HG02884 (cell line): ENCODE results near the gene POU4F3.

ENCODE experiments used
- ATAC-seq: cut with Tn5 transposase; IDR thresholded peaks from one replicate; pipeline ENCODE4 v1.9.1; 2021; ENCODE audit warnings: mild to moderate bottlenecking, moderate library complexity; ENCODE audit not compliant: unreplicated experiment

Gene POU4F3

DNA sequence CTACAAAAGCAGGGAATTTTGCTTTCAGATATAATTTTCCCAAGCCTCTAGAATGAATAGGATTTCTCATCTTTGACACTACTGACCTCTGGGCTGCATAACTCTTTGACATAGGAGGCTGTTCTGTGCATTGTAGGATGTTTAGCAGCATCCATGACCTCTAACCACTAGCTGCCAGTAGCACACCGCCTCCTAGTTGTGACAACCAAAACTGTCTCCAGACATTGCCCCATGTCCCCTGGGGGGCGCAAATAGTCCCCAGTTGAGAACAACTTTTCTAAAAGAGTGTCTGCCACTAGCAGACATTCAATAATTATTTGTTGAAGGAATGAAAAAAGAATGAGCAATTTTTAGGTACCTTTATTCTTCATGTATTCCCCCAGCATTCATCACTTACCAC, 51.8 kb downstream of the POU4F3 start:
- ATAC-seq, result no peak
